Ammon's horn (tissue), 1 donor: Measurements from ENCODE around the gene P3H3.
"Not testable (repeated sequence)": the region's sequence is repeated elsewhere in the genome, so short reads cannot be mapped to it uniquely, and the experiment has no call there.

Experiments
- DNase-seq: peaks from one replicate; pipeline ENCODE4 v3.0.0-alpha.2; 2016; ENCODE audit warnings: low spot score

Gene P3H3

GRCh38 chr12:6866920-6867412 lies 38.8 kb downstream of the P3H3 start:
- DNase-seq: no peak

DNA sequence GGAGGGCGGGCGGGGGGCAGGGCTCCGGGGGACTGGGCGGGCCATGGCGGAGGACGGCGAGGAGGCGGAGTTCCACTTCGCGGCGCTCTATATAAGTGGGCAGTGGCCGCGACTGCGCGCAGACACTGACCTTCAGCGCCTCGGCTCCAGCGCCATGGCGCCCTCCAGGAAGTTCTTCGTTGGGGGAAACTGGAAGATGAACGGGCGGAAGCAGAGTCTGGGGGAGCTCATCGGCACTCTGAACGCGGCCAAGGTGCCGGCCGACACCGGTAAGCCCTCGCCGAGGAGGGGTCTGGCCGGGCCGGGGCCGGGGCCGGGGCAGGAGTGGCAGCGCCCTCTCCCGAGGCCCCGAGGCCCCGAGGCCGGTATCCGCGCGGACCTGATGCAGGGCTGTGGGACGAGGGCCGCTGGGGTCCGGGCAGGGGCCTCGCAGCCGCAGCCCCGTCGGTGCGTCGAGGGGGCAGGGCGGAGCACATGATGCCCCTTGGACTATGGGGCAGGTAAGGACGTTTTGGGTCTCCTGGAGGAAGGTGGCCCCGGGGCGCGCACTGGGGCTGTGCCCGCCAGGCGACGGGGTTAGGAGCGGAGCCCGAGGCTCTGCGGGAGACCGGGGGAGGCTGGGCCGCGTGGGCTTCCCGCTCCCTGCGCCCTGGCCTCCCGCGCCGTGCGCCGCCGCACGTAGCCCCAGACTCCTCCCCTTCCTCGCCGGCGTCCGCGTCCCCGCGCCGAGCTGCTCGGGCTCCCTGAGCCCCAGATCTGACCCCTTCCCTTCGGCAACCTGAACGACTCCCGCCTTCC lies 39.4 kb downstream of the P3H3 start, which contains the start of gene TPI1:
Gene TPI1, plus strand, starts transcription at position 119 of the 798 bp plus-strand sequence. Its CDS starts 36 bp downstream, at position 155.
- peak; percentile 91 for DNase-seq

- DNase-seq: peak; percentile 24
These were observed 40.2 kb downstream of the P3H3 start for GRCh38 chr12:6868211-6869048.

- DNase-seq: peak; percentile 78
These were observed 41.1 kb downstream of the P3H3 start for GRCh38 chr12:6869049-6870021.

DNA sequence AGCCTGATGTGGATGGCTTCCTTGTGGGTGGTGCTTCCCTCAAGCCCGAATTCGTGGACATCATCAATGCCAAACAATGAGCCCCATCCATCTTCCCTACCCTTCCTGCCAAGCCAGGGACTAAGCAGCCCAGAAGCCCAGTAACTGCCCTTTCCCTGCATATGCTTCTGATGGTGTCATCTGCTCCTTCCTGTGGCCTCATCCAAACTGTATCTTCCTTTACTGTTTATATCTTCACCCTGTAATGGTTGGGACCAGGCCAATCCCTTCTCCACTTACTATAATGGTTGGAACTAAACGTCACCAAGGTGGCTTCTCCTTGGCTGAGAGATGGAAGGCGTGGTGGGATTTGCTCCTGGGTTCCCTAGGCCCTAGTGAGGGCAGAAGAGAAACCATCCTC lies 42.1 kb downstream of the P3H3 start:
- not testable (repeated sequence) for DNase-seq

- peak; percentile 5 for DNase-seq
These were observed 43.1 kb downstream of the P3H3 start for GRCh38 chr12:6871052-6871957.

GRCh38 chr12:6872073-6873048 lies 44.2 kb downstream of the P3H3 start:
- DNase-seq: peak; percentile 92

GRCh38 chr12:6873094-6874014 lies 45.1 kb downstream of the P3H3 start, which contains the start of gene SPSB2:
SPSB2 (minus strand) TSS chr12:6873303; CDS start chr12:6872901, 402 bp downstream.
- DNase-seq: peak; percentile 95

- DNase-seq: not testable (repeated sequence)
These were observed 45.8 kb downstream of the P3H3 start for GRCh38 chr12:6874015-6874368.

DNA sequence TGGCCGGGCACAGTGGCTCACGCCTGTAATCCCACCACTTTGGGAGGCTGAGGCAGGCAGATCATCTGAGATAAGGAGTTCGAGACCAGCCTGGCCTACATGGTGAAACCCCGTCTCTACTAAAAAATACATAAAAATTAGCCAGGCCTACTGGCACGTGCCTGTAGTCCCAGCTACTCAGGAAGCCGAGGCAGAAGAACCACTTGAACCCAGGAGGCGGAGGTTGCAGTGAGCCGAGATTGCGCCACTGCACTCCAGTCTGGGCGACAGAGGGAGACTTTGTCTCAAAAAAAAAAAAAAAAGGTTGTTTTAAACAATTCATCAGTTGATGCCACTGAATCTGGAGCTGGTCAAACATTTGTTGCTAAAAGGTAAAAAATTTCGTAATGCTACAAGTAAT lies 51.6 kb downstream of the P3H3 start:
- not testable (repeated sequence) for DNase-seq

DNA sequence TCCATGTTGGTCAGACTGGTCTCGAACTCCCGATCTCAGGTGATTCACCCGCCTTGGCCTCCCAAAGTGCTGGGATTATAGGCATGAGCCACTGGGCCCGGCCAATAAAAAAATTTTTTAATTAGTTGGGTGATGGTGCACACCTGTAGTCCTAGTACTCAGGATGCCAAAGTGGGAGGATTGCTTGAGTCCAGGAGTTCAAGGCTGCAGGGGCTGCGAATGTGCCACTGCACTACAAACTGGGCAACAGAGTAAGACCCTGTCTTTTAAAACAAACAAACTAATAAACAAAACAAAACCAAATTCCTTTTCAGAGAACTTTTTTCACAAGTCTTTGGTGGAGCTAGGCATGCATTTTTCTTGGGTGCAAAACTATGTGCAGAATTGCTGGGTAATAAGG lies 55.0 kb downstream of the P3H3 start:
- no peak for DNase-seq

- DNase-seq: no peak
These were observed 55.5 kb downstream of the P3H3 start for GRCh38 chr12:6883683-6884082.

- DNase-seq: no peak
These were observed 56.3 kb downstream of the P3H3 start for GRCh38 chr12:6884539-6884938.

DNA sequence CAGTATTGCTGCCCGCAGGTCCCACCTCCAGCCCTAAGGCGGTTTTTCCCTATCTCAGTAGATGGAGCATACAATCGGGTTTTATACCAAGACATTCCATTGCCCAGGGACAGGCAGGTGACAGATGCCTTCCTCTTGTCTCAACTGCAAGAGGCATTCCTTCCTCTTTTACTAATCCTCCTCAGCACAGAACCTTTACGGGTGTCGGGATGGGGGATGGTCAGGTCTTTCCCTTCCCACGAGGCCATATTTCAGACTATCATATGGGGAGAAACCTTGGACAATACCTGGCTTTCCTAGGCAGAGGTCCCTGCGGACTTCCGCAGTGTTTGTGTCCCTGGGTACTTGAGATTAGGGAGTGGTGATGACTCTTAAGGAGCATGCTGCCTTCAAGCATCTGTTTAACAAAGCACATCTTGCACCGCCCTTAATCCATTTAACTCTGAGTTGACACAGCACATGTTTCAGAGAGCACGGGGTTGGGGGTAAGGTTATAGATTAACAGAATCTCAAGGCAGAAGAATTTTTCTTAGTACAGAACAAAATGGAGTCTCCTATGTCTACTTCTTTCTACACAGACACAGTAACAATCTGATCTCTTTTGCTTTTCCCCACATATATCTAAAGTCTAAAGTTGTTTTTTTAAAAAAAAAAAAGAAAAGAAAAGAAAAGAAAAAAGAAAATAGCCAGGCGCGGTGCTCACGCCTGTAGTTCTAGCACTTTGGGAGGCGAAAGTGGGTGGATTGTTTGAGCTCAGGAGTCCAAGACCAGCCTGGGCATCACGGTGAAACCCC lies 58.2 kb downstream of the P3H3 start:
- DNase-seq: not testable (repeated sequence)

- DNase-seq: no peak
These were observed 59.3 kb downstream of the P3H3 start for GRCh38 chr12:6887460-6887859.

DNA sequence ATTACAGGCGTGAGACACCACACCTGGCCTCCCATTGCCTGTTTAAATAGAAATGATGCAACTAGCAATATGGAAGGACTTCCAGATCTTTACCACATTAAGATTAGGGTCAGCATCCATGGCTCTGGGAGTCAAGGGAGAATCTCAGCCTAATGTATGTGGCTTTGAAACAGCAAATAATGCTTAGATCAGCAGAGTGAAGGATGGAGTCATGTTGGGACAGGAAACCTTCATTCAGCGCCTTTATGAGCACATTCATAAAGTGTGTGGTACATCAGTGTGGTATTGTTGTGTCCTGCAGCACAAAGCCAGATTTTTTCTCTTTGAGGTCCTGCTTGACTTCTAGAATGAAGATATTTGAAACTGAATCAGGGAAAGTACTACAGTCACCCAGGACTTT lies 60.2 kb downstream of the P3H3 start:
- DNase-seq: no peak

- DNase-seq: not testable (repeated sequence)
These were observed 60.6 kb downstream of the P3H3 start for GRCh38 chr12:6888794-6889193.
